Dermis blood vessel endothelial cell (primary cell): ENCODE measurements around the gene MYO16. TPM values are rescaled to one million over a fixed set of nuclear protein-coding genes. Genes with fewer than 3 reads are reported as not detected.

ENCODE experiments used
- DNase-seq: peaks from one replicate; pipeline ENCODE4 v3.0.0; 2010
- total RNA-seq: library from RNA; depleted of rRNA; stranded (reverse); fragments of >200 nt; gene quantifications from 2 replicates; pipeline ENCODE4 v1.2.3, GENCODE V29; 2014

Gene MYO16
- total RNA-seq, 1 donor from 2014 or later = not detected

DNA sequence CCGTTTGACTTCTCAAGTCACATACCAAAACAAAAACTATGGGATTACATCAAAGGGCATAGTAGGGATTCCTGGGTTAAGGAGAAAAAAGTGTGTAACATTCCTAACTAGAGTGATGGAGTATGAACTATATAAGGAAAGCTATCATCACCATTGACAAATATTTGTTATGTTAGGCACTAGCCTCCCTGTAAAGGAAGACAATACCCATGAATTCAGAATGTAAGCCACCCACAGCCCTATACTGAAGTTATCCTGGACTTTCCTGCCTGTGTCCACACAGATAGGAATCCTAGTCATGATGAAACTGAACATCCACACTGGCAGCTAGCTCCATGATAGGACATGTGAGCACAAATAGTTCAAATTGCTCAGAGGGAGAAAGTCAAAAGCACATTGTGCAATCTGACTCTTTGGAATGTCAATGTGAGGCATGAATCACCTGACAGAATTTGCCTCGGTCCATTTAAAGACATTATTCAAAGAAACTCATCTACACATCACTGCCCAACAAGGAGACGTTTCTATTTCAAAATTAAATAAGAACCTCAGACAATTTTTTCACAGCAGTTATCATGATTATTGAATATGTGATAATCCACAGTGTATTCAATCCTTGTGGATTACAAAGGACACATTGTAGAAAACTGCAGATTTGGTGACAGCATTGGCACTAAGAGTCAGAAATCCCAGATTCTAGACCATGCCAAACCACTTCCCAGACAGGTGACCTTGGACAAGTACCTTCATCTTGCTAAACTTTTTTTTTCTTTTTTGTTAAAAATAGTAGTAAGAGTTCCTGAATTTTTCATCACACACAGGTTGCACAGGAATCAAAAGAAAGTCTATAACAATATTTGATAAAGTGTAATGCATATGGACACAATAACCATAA is 627.7 kb downstream of the MYO16 start:
- no peak for DNase-seq
